Astrocyte (in vitro differentiated cells and primary cell): ENCODE measurements around the gene NOXO1.

Experiments
- CTCF ChIP-seq: IDR thresholded peaks from 2 replicates; pipeline ENCODE4 v1.5.1; 2011; ENCODE audit warnings: low read depth, mild to moderate bottlenecking, inconsistent platforms, low read length, moderate library complexity; ENCODE audit not compliant: insufficient read depth
- EZH2 ChIP-seq: IDR thresholded peaks from 2 replicates; pipeline ENCODE4 v1.6.1; 2012; ENCODE audit warnings: mild to moderate bottlenecking, low read length, inconsistent platforms; ENCODE audit not compliant: insufficient read depth

- TF ChIP-seq CTCF (no peak), EZH2 (no peak)
These were observed 30.7 kb downstream of the NOXO1 start for GRCh38 chr16:1950559-1950958.
